K562 (cell line): Measurements from ENCODE around the gene SETD4. TPM values are rescaled to one million over a fixed set of nuclear protein-coding genes. Genes with fewer than 3 reads are reported as not detected.

Source experiments
- BRD9 ChIP-seq: fragments of 450-650 bp; IDR thresholded peaks from 2 replicates; pipeline ENCODE4 v1.6.1; 2018; ENCODE audit warnings: low read depth; ENCODE audit not compliant: partially characterized antibody
- CREB1 ChIP-seq, 2 experiments: sonication (generic) in 1 of 2; formaldehyde crosslinking in 1 of 2; IDR thresholded peaks; 2 replicates each; pipeline versions ENCODE4 v1.6.1 to v1.8.0; 2012 to 2022; ENCODE audit warnings: inconsistent platforms in 1 of 2, mild to moderate bottlenecking in 1 of 2, missing genetic modification reagents in 1 of 2, moderate library complexity in 1 of 2
- CSDE1 ChIP-seq, 2 experiments: fragments of 450-650 bp; IDR thresholded peaks; 2 replicates each; pipeline ENCODE4 v1.6.1; 2016; ENCODE audit warnings: mild to moderate bottlenecking in 1 of 2
- E2F1 ChIP-seq: sonication (generic); formaldehyde crosslinking; IDR thresholded peaks from 2 replicates; pipeline ENCODE4 v1.8.1; 2023; ENCODE audit warnings: mild to moderate bottlenecking, missing genetic modification reagents, moderate library complexity
- FOXJ2 ChIP-seq: fragments of 200-800 bp; sonication (Bioruptor generic); IDR thresholded peaks from 2 replicates; pipeline ENCODE4 v1.6.1; 2016; ENCODE audit warnings: missing genetic modification characterization, missing compliant biosample characterization
- MAZ ChIP-seq, 2 experiments: fragments of 450-650 bp in 1 of 2; sonication (generic) in 1 of 2; formaldehyde crosslinking; IDR thresholded peaks in 1 of 2; conservative IDR thresholded peaks in 1 of 2; 2 replicates each; pipeline versions ENCODE4 v1.4.0 to v1.5.0; 2020; ENCODE audit warnings: mild to moderate bottlenecking in 1 of 2, missing genetic modification reagents in 1 of 2
- NCOA6 ChIP-seq: fragments of 450-650 bp; IDR thresholded peaks from 2 replicates; pipeline ENCODE4 v1.6.1; 2017; ENCODE audit warnings: mild to moderate bottlenecking
- PCBP1 ChIP-seq: fragments of 200-400 bp; formaldehyde crosslinking; IDR thresholded peaks from 2 replicates; pipeline ENCODE4 v1.6.1; 2018; ENCODE audit warnings: mild to moderate bottlenecking, low read depth, low read length; ENCODE audit not compliant: poor library complexity, severe bottlenecking
- POLR2AphosphoS5 ChIP-seq: IDR thresholded peaks from 2 replicates; pipeline ENCODE4 v1.6.1; 2011; ENCODE audit warnings: mild to moderate bottlenecking, low read depth, low read length, moderate library complexity; ENCODE audit not compliant: control insufficient read depth, insufficient read depth
- PRDM10 ChIP-seq: fragments of 450-650 bp; IDR thresholded peaks from 2 replicates; pipeline ENCODE4 v1.6.1; 2018; ENCODE audit not compliant: partially characterized antibody
- SMAD1 ChIP-seq: fragments of 150-350 bp; IDR thresholded peaks from 2 replicates; pipeline ENCODE4 v1.6.1; 2014; ENCODE audit warnings: low read length, low read depth; ENCODE audit not compliant: partially characterized antibody
- ZBTB33 ChIP-seq: sonication (generic); formaldehyde crosslinking; IDR thresholded peaks from 2 replicates; pipeline ENCODE4 v1.8.1; 2023; ENCODE audit warnings: mild to moderate bottlenecking, missing genetic modification reagents
- ZNF133 ChIP-seq: fragments of 250-450 bp; sonication (Bioruptor Pico); IDR thresholded peaks from 2 replicates; pipeline ENCODE4 v1.4.0; 2020; ENCODE audit warnings: mild to moderate bottlenecking
- ZNF551 ChIP-seq: fragments of 250-450 bp; sonication (Bioruptor Pico); IDR thresholded peaks from 2 replicates; pipeline ENCODE4 v1.5.0; 2021; ENCODE audit warnings: mild to moderate bottlenecking, moderate library complexity
- ZNF561 ChIP-seq: fragments of 450-650 bp; formaldehyde crosslinking; conservative IDR thresholded peaks from 2 replicates; pipeline ENCODE4 v1.4.0; 2020; ENCODE audit warnings: mild to moderate bottlenecking, moderate library complexity
- polyA plus RNA-seq, 8 experiments: library from polyadenylated mRNA; depleted of rRNA in 4 of 8; stranded (reverse) in 5 of 8; unstranded in 3 of 8; fragments of >200 nt; fragmentation: Nextera tagmentation in 2 of 8; fragmentation: Illumina TruSeq in 1 of 8; extraction: Ambion mirVana in 2 of 8; extraction: Trizol in 1 of 8; gene quantifications; 2 replicates each; pipeline versions ENCODE4 v1.2.1 to v1.2.3, GENCODE V29; 2011 to 2014; ENCODE audit warnings: inconsistent platforms in 1 of 8, missing spikeins in 1 of 8
- total RNA-seq, 7 experiments: library from RNA; depleted of rRNA in 6 of 7; stranded (reverse); fragments of >200 nt in 6 of 7; fragmentation: Illumina TruSeq in 2 of 7; extraction: Trizol in 2 of 7; gene quantifications; 2 replicates each; pipeline versions ENCODE4 v1.2.1 to v1.2.3, GENCODE V29; 2011 to 2021; ENCODE audit warnings: low replicate concordance in 1 of 7
- TF ChIP-seq, protein P1 (sequence below): IDR thresholded peaks from 3 replicates; pipeline ENCODE4 v1.6.1; 2011; ENCODE audit warnings: borderline replicate concordance, mild to moderate bottlenecking, moderate library complexity; ENCODE audit not compliant: insufficient read length; ENCODE audit errors: extremely low read depth

The SETD4 gene
- total and polyA plus RNA-seq, 9 of the 15 experiments (the other 6 are each of a cell fraction or from before 2014, with no cell fraction given): 16.1 to 51.3 (median 25.7) TPM

- TF ChIP-seq ZBTB33 (CRISPR knock-in tag) (peak; percentile 39; the same call in 1 of the 2 replicates), NCOA6 (no peak), ZNF551 (CRISPR knock-in tag) (no peak), ZNF133 (CRISPR knock-in tag) (no peak), BRD9 (no peak), CSDE1 (IDR thresholded peaks at IDR 0.05) (peak in 1 of 2 experiments; percentile 71; a peak in 1 of 4 replicates), SMAD1 (peak; percentile 67), POLR2AphosphoS5 (peak; percentile 86), ZNF561 (CRISPR knock-in tag) (no peak), PCBP1 (no peak), E2F1 (no peak; the same call in 1 of the 2 replicates), PRDM10 (peak; percentile 72), CREB1 (IDR thresholded peaks at IDR 0.05) (peak; percentile 13), CREB1 (CRISPR knock-in tag; IDR thresholded peaks at IDR 0.05) (peak; percentile 56), MAZ (CRISPR knock-in tag; conservative IDR thresholded peaks at IDR 0.05 in 1 of 2, IDR thresholded peaks at IDR 0.05 in 1 of 2) (peak; percentile 65 to 71; a peak in 3 of 4 replicates), FOXJ2 (tag) (no peak)
- TF ChIP-seq, protein P1, sequence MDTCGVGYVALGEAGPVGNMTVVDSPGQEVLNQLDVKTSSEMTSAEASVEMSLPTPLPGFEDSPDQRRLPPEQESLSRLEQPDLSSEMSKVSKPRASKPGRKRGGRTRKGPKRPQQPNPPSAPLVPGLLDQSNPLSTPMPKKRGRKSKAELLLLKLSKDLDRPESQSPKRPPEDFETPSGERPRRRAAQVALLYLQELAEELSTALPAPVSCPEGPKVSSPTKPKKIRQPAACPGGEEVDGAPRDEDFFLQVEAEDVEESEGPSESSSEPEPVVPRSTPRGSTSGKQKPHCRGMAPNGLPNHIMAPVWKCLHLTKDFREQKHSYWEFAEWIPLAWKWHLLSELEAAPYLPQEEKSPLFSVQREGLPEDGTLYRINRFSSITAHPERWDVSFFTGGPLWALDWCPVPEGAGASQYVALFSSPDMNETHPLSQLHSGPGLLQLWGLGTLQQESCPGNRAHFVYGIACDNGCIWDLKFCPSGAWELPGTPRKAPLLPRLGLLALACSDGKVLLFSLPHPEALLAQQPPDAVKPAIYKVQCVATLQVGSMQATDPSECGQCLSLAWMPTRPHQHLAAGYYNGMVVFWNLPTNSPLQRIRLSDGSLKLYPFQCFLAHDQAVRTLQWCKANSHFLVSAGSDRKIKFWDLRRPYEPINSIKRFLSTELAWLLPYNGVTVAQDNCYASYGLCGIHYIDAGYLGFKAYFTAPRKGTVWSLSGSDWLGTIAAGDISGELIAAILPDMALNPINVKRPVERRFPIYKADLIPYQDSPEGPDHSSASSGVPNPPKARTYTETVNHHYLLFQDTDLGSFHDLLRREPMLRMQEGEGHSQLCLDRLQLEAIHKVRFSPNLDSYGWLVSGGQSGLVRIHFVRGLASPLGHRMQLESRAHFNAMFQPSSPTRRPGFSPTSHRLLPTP: no peak
Observed at GRCh38 chr21:36060159-36060921, at the start of gene SETD4 (continued).
